HEK293T (cell line): Measurements from ENCODE around the gene TYRO3.
"Not testable (repeated sequence)": the region's sequence is repeated elsewhere in the genome, so short reads cannot be mapped to it uniquely, and the experiment has no call there.

ENCODE experiments used
- CTCF ChIA-PET: fragments of 350-600 bp; formaldehyde crosslinking; extraction: SDS; loops from one replicate; lab custom pipeline; 2021; ENCODE audit warnings: antibody characterized with exemption, inconsistent platforms; lab: Yijun Ruan, JAX
- POLR2A ChIA-PET: fragments of 350-600 bp; formaldehyde crosslinking; extraction: SDS; loops from one replicate; lab custom pipeline; 2020; ENCODE audit warnings: antibody characterized with exemption, inconsistent platforms; lab: Yijun Ruan, JAX
- DNase-seq: peaks from one replicate; pipeline ENCODE4 v3.0.0; 2012; ENCODE audit warnings: mixed read lengths; ENCODE audit errors: extremely low spot score
- ARNT ChIP-seq: fragments of 450-650 bp; IDR thresholded peaks from 2 replicates; pipeline ENCODE4 v1.6.1; 2017; ENCODE audit warnings: mild to moderate bottlenecking
- BHLHE40 ChIP-seq: fragments of 450-650 bp; IDR thresholded peaks from 2 replicates; pipeline ENCODE4 v1.6.1; 2016; ENCODE audit warnings: mild to moderate bottlenecking, moderate library complexity, borderline replicate concordance
- CTBP1 ChIP-seq: fragments of 450-650 bp; IDR thresholded peaks from 2 replicates; pipeline ENCODE4 v1.6.1; 2016; ENCODE audit warnings: borderline replicate concordance
- ELF4 ChIP-seq: fragments of 450-650 bp; IDR thresholded peaks from 2 replicates; pipeline ENCODE4 v1.6.1; 2017; ENCODE audit warnings: antibody characterized with exemption
- FOXA1 ChIP-seq: fragments of 450-650 bp; IDR thresholded peaks from 2 replicates; pipeline ENCODE4 v1.6.1; 2016; ENCODE audit warnings: mild to moderate bottlenecking
- FOXK2 ChIP-seq: fragments of 450-650 bp; IDR thresholded peaks from 2 replicates; pipeline ENCODE4 v1.6.1; 2016; ENCODE audit warnings: mild to moderate bottlenecking
- FOXM1 ChIP-seq: fragments of 450-650 bp; IDR thresholded peaks from 2 replicates; pipeline ENCODE4 v1.6.1; 2017; ENCODE audit warnings: mild to moderate bottlenecking, borderline replicate concordance
- HDGF ChIP-seq: fragments of 450-650 bp; IDR thresholded peaks from 2 replicates; pipeline ENCODE4 v1.6.1; 2017; ENCODE audit warnings: antibody characterized with exemption, borderline replicate concordance
- L3MBTL2 ChIP-seq: fragments of 450-650 bp; conservative IDR thresholded peaks from 2 replicates; pipeline ENCODE4 v1.6.1; 2016; ENCODE audit warnings: mild to moderate bottlenecking
- LEF1 ChIP-seq: fragments of 450-650 bp; IDR thresholded peaks from 2 replicates; pipeline ENCODE4 v1.6.1; 2017; ENCODE audit warnings: mild to moderate bottlenecking, borderline replicate concordance
- NFRKB ChIP-seq: fragments of 450-650 bp; IDR thresholded peaks from 2 replicates; pipeline ENCODE4 v1.6.1; 2016; ENCODE audit warnings: mild to moderate bottlenecking, moderate library complexity
- SP1 ChIP-seq: fragments of 450-650 bp; IDR thresholded peaks from 2 replicates; pipeline ENCODE4 v1.6.1; 2017
- SUZ12 ChIP-seq: fragments of 450-650 bp; IDR thresholded peaks from 2 replicates; pipeline ENCODE4 v1.6.1; 2016; ENCODE audit warnings: mild to moderate bottlenecking
- TARDBP ChIP-seq: fragments of 450-650 bp; IDR thresholded peaks from 2 replicates; pipeline ENCODE4 v1.6.1; 2016
- ZNF384 ChIP-seq: fragments of 450-650 bp; IDR thresholded peaks from 2 replicates; pipeline ENCODE4 v1.6.1; 2016
- TF ChIP-seq, protein P1 (sequence below): fragments of 450-650 bp; IDR thresholded peaks from 2 replicates; pipeline ENCODE4 v1.6.1; 2016

The TYRO3 gene

DNA sequence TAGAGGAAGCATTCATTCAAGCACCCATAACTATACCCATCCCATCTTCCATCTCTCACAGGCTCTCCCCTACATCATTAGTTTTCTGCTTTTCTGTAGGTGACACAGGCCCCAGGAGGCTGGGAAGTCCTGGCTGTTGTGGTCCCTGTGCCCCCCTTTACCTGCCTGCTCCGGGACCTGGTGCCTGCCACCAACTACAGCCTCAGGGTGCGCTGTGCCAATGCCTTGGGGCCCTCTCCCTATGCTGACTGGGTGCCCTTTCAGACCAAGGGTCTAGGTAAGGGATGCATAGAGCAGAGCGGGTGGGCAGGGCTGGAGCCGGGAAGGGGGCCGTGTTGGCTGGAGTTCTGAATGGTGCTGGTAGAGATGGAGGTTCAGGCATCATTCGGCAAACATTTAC is 8.2 kb downstream of the TYRO3 start:
- DNase-seq: no peak
- POLR2A ChIA-PET: no interaction called here
- CTCF ChIA-PET: interaction anchor here (0.9 kb wide), 1 partner anchor 37 kb away, joined by 3 read pairs; no protein-coding TSS in a partner anchor
- TF ChIP-seq TARDBP: no peak
- no peak for TF ChIP-seq FOXK2
- no peak for TF ChIP-seq LEF1
- no peak for TF ChIP-seq NFRKB
- no peak for TF ChIP-seq SUZ12
- no peak for TF ChIP-seq L3MBTL2
- no peak for TF ChIP-seq FOXA1
- no peak for TF ChIP-seq FOXM1
- no peak for TF ChIP-seq ZNF384
- no peak for TF ChIP-seq ARNT
- TF ChIP-seq HDGF: no peak
- no peak for TF ChIP-seq CTBP1
- TF ChIP-seq SP1: no peak
- TF ChIP-seq, protein P1, sequence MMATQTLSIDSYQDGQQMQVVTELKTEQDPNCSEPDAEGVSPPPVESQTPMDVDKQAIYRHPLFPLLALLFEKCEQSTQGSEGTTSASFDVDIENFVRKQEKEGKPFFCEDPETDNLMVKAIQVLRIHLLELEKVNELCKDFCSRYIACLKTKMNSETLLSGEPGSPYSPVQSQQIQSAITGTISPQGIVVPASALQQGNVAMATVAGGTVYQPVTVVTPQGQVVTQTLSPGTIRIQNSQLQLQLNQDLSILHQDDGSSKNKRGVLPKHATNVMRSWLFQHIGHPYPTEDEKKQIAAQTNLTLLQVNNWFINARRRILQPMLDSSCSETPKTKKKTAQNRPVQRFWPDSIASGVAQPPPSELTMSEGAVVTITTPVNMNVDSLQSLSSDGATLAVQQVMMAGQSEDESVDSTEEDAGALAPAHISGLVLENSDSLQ: no peak
- no peak for TF ChIP-seq BHLHE40
- no peak for TF ChIP-seq ELF4

DNA sequence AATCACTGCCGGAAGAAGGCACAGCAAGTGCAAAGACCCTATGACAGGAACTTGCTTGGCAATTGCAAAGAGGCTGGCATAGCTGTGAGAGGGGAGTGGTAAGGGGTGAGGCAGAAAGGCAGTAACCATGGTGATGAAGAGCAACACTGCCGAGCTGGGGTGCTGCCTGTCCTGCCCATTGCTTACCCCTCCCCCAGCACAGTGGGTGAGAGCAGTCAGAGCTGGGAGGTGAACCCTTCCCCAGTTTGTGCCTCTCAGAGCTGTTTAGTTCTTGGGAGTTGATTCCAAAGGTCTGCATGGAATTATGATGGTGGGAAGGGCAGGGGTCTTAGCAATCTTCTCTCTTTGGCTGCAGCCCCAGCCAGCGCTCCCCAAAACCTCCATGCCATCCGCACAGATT is 8.8 kb downstream of the TYRO3 start:
- no peak for DNase-seq
- ChIA-PET POLR2A (no interaction called here), CTCF (interaction anchor here (0.5 kb wide), 1 partner anchor 1252 kb away, joined by 4 read pairs; no protein-coding TSS in a partner anchor)
- no peak for TF ChIP-seq ARNT
- no peak for TF ChIP-seq FOXM1
- no peak for TF ChIP-seq ZNF384
- TF ChIP-seq NFRKB: no peak
- no peak for TF ChIP-seq FOXK2
- TF ChIP-seq L3MBTL2: no peak
- no peak for TF ChIP-seq FOXA1
- no peak for TF ChIP-seq LEF1
- TF ChIP-seq ELF4: no peak
- TF ChIP-seq SUZ12: no peak
- no peak for TF ChIP-seq TARDBP
- no peak for TF ChIP-seq SP1
- TF ChIP-seq, protein P1: no peak
- TF ChIP-seq BHLHE40: no peak
- TF ChIP-seq CTBP1: no peak
- TF ChIP-seq HDGF: no peak

DNA sequence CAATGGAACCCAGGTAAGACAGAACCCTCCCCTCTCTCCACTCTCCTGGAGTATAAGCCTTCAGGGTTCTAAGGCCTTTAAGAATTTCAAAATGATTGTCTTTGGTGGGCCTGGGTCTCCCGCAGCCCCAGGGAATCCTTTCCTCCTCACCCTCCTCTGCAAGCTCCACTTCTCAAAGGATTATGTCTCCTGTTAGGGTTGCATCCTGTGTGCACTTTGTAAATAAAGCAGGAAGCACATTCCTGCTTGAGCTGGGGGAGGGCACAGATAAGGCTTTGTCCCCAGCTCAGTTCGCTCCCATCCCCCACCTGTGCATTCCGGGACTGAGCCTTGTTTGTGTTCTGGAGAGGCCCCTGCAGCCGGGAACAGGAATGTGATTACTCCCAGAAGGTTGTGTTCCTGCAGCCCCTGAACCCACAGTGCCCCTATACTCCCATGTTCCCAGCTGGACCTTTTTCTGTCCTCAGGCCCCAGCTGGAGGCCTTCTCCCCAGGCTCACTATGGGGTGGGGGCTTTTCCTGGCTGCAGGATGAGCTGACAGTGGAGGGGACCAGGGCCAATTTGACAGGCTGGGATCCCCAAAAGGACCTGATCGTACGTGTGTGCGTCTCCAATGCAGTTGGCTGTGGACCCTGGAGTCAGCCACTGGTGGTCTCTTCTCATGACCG is 9.5 kb downstream of the TYRO3 start:
- DNase-seq: no peak
- CTCF ChIA-PET: interaction anchor here (0.5 kb wide), 1 partner anchor 1251 kb away, joined by 4 read pairs; no protein-coding TSS in a partner anchor
- TF ChIP-seq CTBP1: no peak
- no peak for TF ChIP-seq NFRKB
- TF ChIP-seq, protein P1: no peak
- TF ChIP-seq ARNT: no peak
- TF ChIP-seq HDGF: no peak
- no peak for TF ChIP-seq FOXA1
- no peak for TF ChIP-seq TARDBP
- TF ChIP-seq SUZ12: no peak
- no peak for TF ChIP-seq ZNF384
- TF ChIP-seq FOXM1: no peak
- no peak for TF ChIP-seq FOXK2
- no peak for TF ChIP-seq ELF4
- no peak for TF ChIP-seq LEF1
- TF ChIP-seq SP1: no peak
- TF ChIP-seq L3MBTL2: no peak
- TF ChIP-seq BHLHE40: no peak
- POLR2A ChIA-PET: no interaction called here

DNA sequence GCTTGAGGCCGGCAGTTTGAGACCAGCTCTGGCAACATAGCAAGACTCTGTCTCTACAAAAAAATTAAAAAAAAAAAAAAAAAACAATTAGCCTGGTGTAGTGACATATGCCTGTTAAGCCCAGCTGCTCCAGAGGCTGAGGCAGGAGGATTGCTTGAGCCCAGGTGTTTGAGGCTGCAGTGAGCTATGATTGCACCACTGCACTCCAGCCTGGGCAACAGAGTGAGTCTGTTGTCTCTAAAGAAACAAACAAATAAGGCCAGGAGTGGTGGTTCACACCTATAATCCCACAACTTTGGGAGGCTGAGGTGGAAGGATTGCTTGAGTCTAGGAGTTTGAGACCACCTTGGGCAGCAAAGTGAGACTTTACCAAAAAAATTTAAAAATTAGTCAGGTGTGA is 10.2 kb downstream of the TYRO3 start:
- DNase-seq, POLR2A ChIA-PET, CTCF ChIA-PET: not testable (repeated sequence)

DNA sequence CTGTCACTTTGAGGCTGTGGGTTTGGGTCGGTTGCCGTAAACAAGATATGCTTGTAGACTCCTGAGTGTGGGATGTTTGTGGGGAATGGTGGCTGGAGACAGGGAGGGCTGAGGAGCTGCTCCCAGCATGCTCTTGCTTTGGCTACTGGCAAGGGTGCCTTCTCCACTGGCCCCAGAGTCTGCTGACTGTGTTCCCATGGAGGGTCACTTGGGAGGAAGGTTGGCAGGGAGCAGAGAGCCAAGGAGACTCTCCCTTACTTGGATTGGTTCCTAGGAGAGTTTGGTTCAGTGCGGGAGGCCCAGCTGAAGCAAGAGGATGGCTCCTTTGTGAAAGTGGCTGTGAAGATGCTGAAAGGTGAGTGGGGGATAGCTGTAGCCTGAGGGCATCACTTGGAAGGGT is 11.8 kb downstream of the TYRO3 start:
- POLR2A ChIA-PET: no interaction called here
- DNase-seq: no peak
- TF ChIP-seq TARDBP (no peak), FOXK2 (no peak), LEF1 (no peak), CTBP1 (no peak), ARNT (no peak), NFRKB (no peak), FOXM1 (no peak), BHLHE40 (no peak), FOXA1 (no peak), ZNF384 (no peak), L3MBTL2 (no peak), HDGF (no peak), SP1 (no peak)
- CTCF ChIA-PET: no interaction called here

DNA sequence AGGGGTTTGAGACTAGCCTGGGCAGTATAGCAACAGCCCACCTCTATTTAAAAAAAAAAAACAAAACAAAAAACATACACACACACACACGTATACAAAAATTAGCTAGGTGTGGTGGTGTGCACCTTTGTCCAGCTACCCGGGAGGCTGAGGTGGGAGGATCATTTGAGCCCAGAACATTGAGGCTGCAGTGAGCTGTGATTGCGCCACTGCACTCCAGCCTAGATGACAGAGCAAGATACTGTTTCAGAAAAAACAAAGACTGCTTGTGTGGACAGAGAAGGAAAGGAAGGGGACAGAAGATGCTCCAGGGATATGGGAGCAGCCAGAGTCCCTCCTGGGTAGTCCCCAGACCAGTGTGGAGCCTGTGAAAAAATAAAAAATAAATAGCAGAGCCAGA is 12.9 kb downstream of the TYRO3 start:
- no peak for DNase-seq
- ChIA-PET POLR2A (no interaction called here), CTCF (no interaction called here)
- TF ChIP-seq SUZ12 (no peak), ARNT (no peak), BHLHE40 (no peak), CTBP1 (no peak), TARDBP (no peak), FOXM1 (no peak), FOXA1 (no peak), NFRKB (no peak), ELF4 (no peak), HDGF (no peak), FOXK2 (no peak), SP1 (no peak), ZNF384 (no peak), L3MBTL2 (no peak), LEF1 (no peak)
- TF ChIP-seq, protein P1: no peak
